IMR-90 (cell line): ENCODE measurements around the gene SLC27A2. TPM values are rescaled to one million over a fixed set of nuclear protein-coding genes. Genes with fewer than 3 reads are reported as not detected.

Source experiments
- ATAC-seq: fragments of 200-7000 bp; cut with Tn5 transposase; 2 replicates; pipeline ENCODE4 v1.9.1; 2020; ENCODE audit warnings: low read depth, mild to moderate bottlenecking, moderate library complexity
- BruUV-seq: library from RNA; stranded (reverse); fragments of 400-500 nt; replicated peaks from 2 replicates; lab custom pipeline; 2021; lab: Mats Ljungman, UMichigan
- CTCF ChIA-PET: fragments of 300-600 bp; formaldehyde crosslinking; extraction: SDS; loops from one replicate; lab custom pipeline; 2021; ENCODE audit warnings: antibody characterized with exemption; lab: Yijun Ruan, JAX
- POLR2A ChIA-PET: fragments of 300-600 bp; sonication (Branson Sonifier 250); formaldehyde crosslinking; loops from one replicate; lab custom pipeline; 2022; ENCODE audit warnings: antibody characterized with exemption; ENCODE audit not compliant: unreplicated experiment; lab: Charles Lee
- DNase-seq: peaks from one replicate; pipeline ENCODE4 v3.0.0; 2013
- H2AFZ ChIP-seq: replicated peaks from 2 replicates; pipeline ENCODE3; 2013; ENCODE audit warnings: low read length, mild to moderate bottlenecking; ENCODE audit not compliant: poor library complexity
- H2AK5ac ChIP-seq: 2 replicates; pipeline ENCODE4 v1.6.1; 2013; ENCODE audit warnings: low read depth, low read length, inconsistent platforms
- H2AK9ac ChIP-seq: replicated peaks from 2 replicates; pipeline ENCODE3; 2013; ENCODE audit warnings: mild to moderate bottlenecking, low read depth, low read length, moderate library complexity; ENCODE audit not compliant: poor library complexity
- H2BK120ac ChIP-seq: 2 replicates; pipeline ENCODE4 v1.6.1; 2013; ENCODE audit warnings: low read depth, low read length, inconsistent platforms
- H2BK15ac ChIP-seq: 3 replicates; pipeline ENCODE4 v1.6.1; 2013; ENCODE audit warnings: low read depth, low read length, inconsistent platforms
- H2BK20ac ChIP-seq: 2 replicates; pipeline ENCODE4 v1.6.1; 2013; ENCODE audit warnings: low read depth, mild to moderate bottlenecking, inconsistent platforms, low read length, moderate library complexity
- H2BK5ac ChIP-seq: 2 replicates; pipeline ENCODE4 v1.6.1; 2013; ENCODE audit warnings: mild to moderate bottlenecking, low read depth, low read length, inconsistent platforms; ENCODE audit not compliant: poor library complexity, severe bottlenecking
- H3K14ac ChIP-seq: replicated peaks from 2 replicates; pipeline ENCODE4 v1.6.1; 2013; ENCODE audit warnings: low read depth, low read length, inconsistent platforms
- H3K18ac ChIP-seq: 2 replicates; pipeline ENCODE4 v1.6.1; 2013; ENCODE audit warnings: low read depth, low read length, control low read depth
- H3K23ac ChIP-seq: 2 replicates; pipeline ENCODE4 v1.6.1; 2013; ENCODE audit warnings: low read depth, low read length, inconsistent platforms
- H3K27ac ChIP-seq: 2 replicates; pipeline ENCODE4 v1.5.1; 2013; ENCODE audit warnings: mild to moderate bottlenecking, control low read depth, low read length; ENCODE audit not compliant: insufficient read depth
- H3K27me3 ChIP-seq: 2 replicates; pipeline ENCODE4 v1.6.1; 2013; ENCODE audit warnings: low read length; ENCODE audit not compliant: control insufficient read depth, insufficient read depth
- H3K36me3 ChIP-seq: 2 replicates; pipeline ENCODE4 v1.6.1; 2013; ENCODE audit warnings: low read length, mixed read lengths; ENCODE audit not compliant: control insufficient read depth, insufficient read depth
- H3K4ac ChIP-seq: 2 replicates; pipeline ENCODE4 v1.6.1; 2013; ENCODE audit warnings: low read depth, low read length, inconsistent platforms
- H3K4me1 ChIP-seq: 2 replicates; pipeline ENCODE4 v1.6.1; 2013; ENCODE audit warnings: low read length, mixed read lengths; ENCODE audit not compliant: control insufficient read depth, insufficient read depth
- H3K4me2 ChIP-seq: 2 replicates; pipeline ENCODE4 v1.6.1; 2013; ENCODE audit warnings: low read depth, mild to moderate bottlenecking, control low read depth, low read length, moderate library complexity
- H3K4me3 ChIP-seq: 2 replicates; pipeline ENCODE4 v1.5.1; 2013; ENCODE audit warnings: low read depth, mild to moderate bottlenecking, control low read depth, low read length, moderate library complexity; ENCODE audit not compliant: insufficient read depth
- H3K56ac ChIP-seq: 2 replicates; pipeline ENCODE4 v1.6.1; 2013; ENCODE audit warnings: low read length, inconsistent platforms; ENCODE audit not compliant: insufficient read depth; ENCODE audit errors: extremely low read depth
- H3K79me1 ChIP-seq, 2 experiments: 2 replicates each; pipeline ENCODE4 v1.6.1; 2013; ENCODE audit warnings: low read length in 2 of 2, inconsistent platforms in 1 of 2, low read depth in 1 of 2
- H3K9ac ChIP-seq: 2 replicates; pipeline ENCODE4 v1.6.1; 2013; ENCODE audit warnings: low read depth, low read length, control low read depth
- H3K9me1 ChIP-seq: 2 replicates; pipeline ENCODE4 v1.6.1; 2013; ENCODE audit warnings: low read length, inconsistent platforms; ENCODE audit not compliant: insufficient read depth
- H3K9me3 ChIP-seq: 2 replicates; pipeline ENCODE4 v1.6.1; 2013; ENCODE audit warnings: low read length; ENCODE audit not compliant: control insufficient read depth, insufficient read depth
- H4K20me1 ChIP-seq: 2 replicates; pipeline ENCODE4 v1.6.1; 2013; ENCODE audit warnings: low read length, inconsistent platforms; ENCODE audit not compliant: insufficient read depth
- H4K5ac ChIP-seq: 2 replicates; pipeline ENCODE4 v1.6.1; 2013; ENCODE audit warnings: mild to moderate bottlenecking, low read depth, low read length, control low read depth
- H4K8ac ChIP-seq, 2 experiments: 2 replicates each; pipeline ENCODE4 v1.6.1; 2013; ENCODE audit warnings: low read depth in 2 of 2, low read length in 2 of 2, control low read depth in 1 of 2, inconsistent platforms in 1 of 2
- H4K91ac ChIP-seq: 2 replicates; pipeline ENCODE4 v1.6.1; 2013; ENCODE audit warnings: low read depth, low read length, inconsistent platforms; ENCODE audit not compliant: insufficient read depth
- BHLHE40 ChIP-seq: fragments of 150-350 bp; IDR thresholded peaks from 2 replicates; pipeline ENCODE4 v1.6.1; 2016; ENCODE audit warnings: mild to moderate bottlenecking, low read depth, low read length
- CHD1 ChIP-seq: IDR thresholded peaks from 2 replicates; pipeline ENCODE4 v1.6.1; 2012; ENCODE audit warnings: low read depth, low read length, improper control_type of control experiment
- FOS ChIP-seq: fragments of 150-350 bp; IDR thresholded peaks from 2 replicates; pipeline ENCODE4 v1.6.1; 2016; ENCODE audit warnings: low read depth, low read length
- MAFK ChIP-seq: IDR thresholded peaks from 2 replicates; pipeline ENCODE4 v1.6.1; 2012; ENCODE audit warnings: low read depth, low read length, improper control_type of control experiment
- NFE2L2 ChIP-seq: fragments of 150-350 bp; IDR thresholded peaks from 2 replicates; pipeline ENCODE4 v1.6.1; 2016; ENCODE audit warnings: low read depth, mild to moderate bottlenecking, low read length
- POLR2A ChIP-seq: IDR thresholded peaks from 2 replicates; pipeline ENCODE4 v1.6.1; 2012; ENCODE audit warnings: mild to moderate bottlenecking, low read depth, low read length
- RCOR1 ChIP-seq: IDR thresholded peaks from 2 replicates; pipeline ENCODE4 v1.6.1; 2012; ENCODE audit warnings: mild to moderate bottlenecking, low read length, improper control_type of control experiment; ENCODE audit not compliant: insufficient replicate concordance
- RFX5 ChIP-seq: IDR thresholded peaks from 2 replicates; pipeline ENCODE4 v1.8.0; 2012; ENCODE audit warnings: low read depth, mild to moderate bottlenecking, low read length, moderate library complexity
- SMC3 ChIP-seq: fragments of 150-350 bp; IDR thresholded peaks from 2 replicates; pipeline ENCODE4 v1.6.1; 2016; ENCODE audit warnings: low read depth, mild to moderate bottlenecking, antibody characterized with exemption, low read length, moderate library complexity
- WGBS, 2 experiments: methylation state at CpG; one replicate each; pipeline versions ENCODE4 v1.1.5 to v1.1.7; 2013; ENCODE audit warnings: missing lambda C conversion rate in 2 of 2; ENCODE audit not compliant: insufficient read length in 1 of 2; ENCODE audit errors: extremely low coverage in 2 of 2; 5-methylcytosine and 5-hydroxymethylcytosine counted together
- dilution Hi-C: fragments of 300-500 bp; cut with HindIII; formaldehyde crosslinking; loops from one replicate; pipeline ENCODE4 v1.14.3; 2018; ENCODE audit warnings: low sequenced_read_pairs; ENCODE audit not compliant: unreplicated experiment
- in situ Hi-C: fragments of 300-500 bp; cut with MboI; formaldehyde crosslinking; loops from 3 replicates; pipeline ENCODE4 v1.14.3; 2019; ENCODE audit warnings: low sequenced_read_pairs, inconsistent platforms, mixed read lengths
- intact Hi-C: fragments of 100-400 bp; cut with micrococcal nuclease; formaldehyde crosslinking; loops from 2 replicates; pipeline ENCODE4 v1.10.0; 2022
- polyA plus RNA-seq, 3 experiments: library from polyadenylated mRNA; depleted of rRNA; stranded (reverse); fragments of >200 nt; gene quantifications; 2 replicates each; pipeline ENCODE4 v1.2.3, GENCODE V29; 2012; ENCODE audit warnings: low replicate concordance in 1 of 3
- total RNA-seq: library from RNA; depleted of rRNA; stranded (reverse); fragments of >200 nt; gene quantifications from 2 replicates; pipeline ENCODE4 v1.2.3, GENCODE V29; 2012
- TF ChIP-seq, protein P1 (sequence below): fragments of 150-350 bp; IDR thresholded peaks from 2 replicates; pipeline ENCODE4 v1.6.1; 2016; ENCODE audit warnings: low read depth, mild to moderate bottlenecking, low read length, moderate library complexity, borderline replicate concordance
- TF ChIP-seq, protein P2 (sequence below): fragments of 150-350 bp; IDR thresholded peaks from 2 replicates; pipeline ENCODE4 v1.6.1; 2017; ENCODE audit warnings: mild to moderate bottlenecking, antibody characterized with exemption, low read length, low read depth

The SLC27A2 gene
- total and polyA plus RNA-seq, 2 of the 4 experiments (the other 2 are of a cell fraction), result under 0.01 TPM; not detected in 1

DNA sequence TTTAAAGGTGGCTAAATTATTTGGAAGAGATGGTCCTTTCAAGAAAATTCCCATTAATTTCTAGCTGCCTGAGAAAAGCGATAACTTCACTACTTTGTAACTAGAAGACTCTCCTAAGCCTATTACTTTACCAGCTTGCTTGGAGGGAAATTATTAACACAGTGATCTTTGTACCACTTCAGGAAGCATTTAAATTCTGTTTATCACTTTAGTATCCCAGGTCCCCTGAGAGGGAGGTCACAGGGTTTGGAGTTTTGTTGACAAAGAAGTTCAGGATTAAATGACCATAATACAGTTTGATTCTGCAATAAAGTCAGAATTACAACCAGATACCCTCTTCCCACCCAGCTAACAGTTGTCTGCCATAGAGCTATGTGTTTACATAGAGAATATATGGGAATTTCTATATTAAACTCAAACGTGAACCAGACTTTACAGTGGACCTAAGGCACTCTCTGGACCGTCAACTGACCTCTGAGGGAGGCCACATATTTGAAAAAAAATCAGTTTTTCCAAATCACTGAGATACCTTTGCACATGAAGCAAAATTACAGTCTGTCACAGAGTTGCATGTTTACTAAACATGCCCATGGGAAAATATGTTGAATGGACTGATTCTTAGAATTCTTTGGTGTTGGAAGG is 3.0 kb downstream of the SLC27A2 start:
- Histone ChIP-seq H2BK15ac (no peak overlapping the region), H3K27me3 (peaks cover 38% of the 10 kb centered on the region), H4K91ac (no peak overlapping the region), H4K5ac (no peak overlapping the region), H3K56ac (no peak overlapping the region), H4K8ac (no peak overlapping the region), H3K79me1 (no peaks in the 10 kb centered on the region), H3K4ac (no peak overlapping the region), H3K23ac (no peak overlapping the region), H2BK120ac (no peak overlapping the region), H3K36me3 (no peaks in the 10 kb centered on the region), H3K9ac (no peak overlapping the region), H2AK9ac (no peak overlapping the region), H3K18ac (no peak overlapping the region), H3K4me1 (peaks cover 3% of the 10 kb centered on the region; the same call in 1 of the 2 replicates), H3K4me3 (no peak overlapping the region), H3K4me2 (no peak overlapping the region), H3K9me1 (no peaks in the 10 kb centered on the region), H2AFZ (no peak overlapping the region), H2AK5ac (no peak overlapping the region), H4K20me1 (no peaks in the 10 kb centered on the region), H3K14ac (no peak overlapping the region), H2BK5ac (no peak overlapping the region), H2BK20ac (no peak overlapping the region), H3K9me3 (no peaks in the 10 kb centered on the region), H3K27ac (no peak overlapping the region)
- BruUV-seq, result no TSS peak
- intact Hi-C loops (no loop called here), dilution Hi-C loops (no loop called here), in situ Hi-C loops (no loop called here)
- CTCF ChIA-PET, result interaction anchor here (0.6 kb wide), 1 partner anchor 8 kb away, joined by 3 read pairs; no protein-coding TSS in a partner anchor
- TF ChIP-seq MAFK, result no peak
- no peak for TF ChIP-seq POLR2A
- TF ChIP-seq CHD1, result no peak
- TF ChIP-seq RFX5, result no peak
- TF ChIP-seq FOS, result no peak
- TF ChIP-seq SMC3, result no peak
- TF ChIP-seq BHLHE40, result no peak
- TF ChIP-seq RCOR1, result no peak
- no peak for TF ChIP-seq NFE2L2
- TF ChIP-seq, protein P1, sequence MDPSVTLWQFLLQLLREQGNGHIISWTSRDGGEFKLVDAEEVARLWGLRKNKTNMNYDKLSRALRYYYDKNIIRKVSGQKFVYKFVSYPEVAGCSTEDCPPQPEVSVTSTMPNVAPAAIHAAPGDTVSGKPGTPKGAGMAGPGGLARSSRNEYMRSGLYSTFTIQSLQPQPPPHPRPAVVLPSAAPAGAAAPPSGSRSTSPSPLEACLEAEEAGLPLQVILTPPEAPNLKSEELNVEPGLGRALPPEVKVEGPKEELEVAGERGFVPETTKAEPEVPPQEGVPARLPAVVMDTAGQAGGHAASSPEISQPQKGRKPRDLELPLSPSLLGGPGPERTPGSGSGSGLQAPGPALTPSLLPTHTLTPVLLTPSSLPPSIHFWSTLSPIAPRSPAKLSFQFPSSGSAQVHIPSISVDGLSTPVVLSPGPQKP, result no peak
- TF ChIP-seq, protein P2, sequence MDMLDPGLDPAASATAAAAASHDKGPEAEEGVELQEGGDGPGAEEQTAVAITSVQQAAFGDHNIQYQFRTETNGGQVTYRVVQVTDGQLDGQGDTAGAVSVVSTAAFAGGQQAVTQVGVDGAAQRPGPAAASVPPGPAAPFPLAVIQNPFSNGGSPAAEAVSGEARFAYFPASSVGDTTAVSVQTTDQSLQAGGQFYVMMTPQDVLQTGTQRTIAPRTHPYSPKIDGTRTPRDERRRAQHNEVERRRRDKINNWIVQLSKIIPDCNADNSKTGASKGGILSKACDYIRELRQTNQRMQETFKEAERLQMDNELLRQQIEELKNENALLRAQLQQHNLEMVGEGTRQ, result no peak
- POLR2A ChIA-PET, result no interaction called here
- ATAC-seq (no peak), DNase-seq (no peak)
- WGBS, 2 experiments, result no CpG with 5 or more reads among the region's 3 CpGs
